Ishikawa (cell line): ENCODE measurements around the gene TTC4.

Experiments used
- CEBPB ChIP-seq: IDR thresholded peaks from 2 replicates; pipeline ENCODE4 v1.6.1; 2012
- CREB1 ChIP-seq: IDR thresholded peaks from 2 replicates; pipeline ENCODE4 v1.6.1; 2012; ENCODE audit warnings: low read depth
- EGR1 ChIP-seq: IDR thresholded peaks from 2 replicates; pipeline ENCODE4 v1.6.1; 2012
- EP300 ChIP-seq: IDR thresholded peaks from 2 replicates; pipeline ENCODE4 v1.6.1; 2012; ENCODE audit warnings: borderline replicate concordance
- FOXM1 ChIP-seq: IDR thresholded peaks from 2 replicates; pipeline ENCODE4 v1.6.1; 2012; ENCODE audit warnings: low read depth, borderline replicate concordance
- NFIC ChIP-seq: IDR thresholded peaks from 2 replicates; pipeline ENCODE4 v1.6.1; 2012
- RAD21 ChIP-seq: IDR thresholded peaks from 2 replicates; pipeline ENCODE4 v1.6.1; 2012; ENCODE audit warnings: low read depth
- TAF1 ChIP-seq: IDR thresholded peaks from 2 replicates; pipeline ENCODE4 v1.6.1; 2012; ENCODE audit warnings: low read depth, mild to moderate bottlenecking
- TCF12 ChIP-seq: IDR thresholded peaks from 2 replicates; pipeline ENCODE4 v1.6.1; 2012; ENCODE audit warnings: low read depth
- TEAD4 ChIP-seq: IDR thresholded peaks from 2 replicates; pipeline ENCODE4 v1.6.1; 2012
- YY1 ChIP-seq: IDR thresholded peaks from 2 replicates; pipeline ENCODE4 v1.6.1; 2012; ENCODE audit warnings: low read depth
- ZBTB7A ChIP-seq: IDR thresholded peaks from 2 replicates; pipeline ENCODE4 v1.6.1; 2012; ENCODE audit warnings: low read depth
- TF ChIP-seq, protein P1 (sequence below): IDR thresholded peaks from 2 replicates; pipeline ENCODE4 v1.6.1; 2012; ENCODE audit warnings: low read depth, mild to moderate bottlenecking
- TF ChIP-seq, protein P2 (sequence below): IDR thresholded peaks from 2 replicates; pipeline ENCODE4 v1.6.1; 2012
- TF ChIP-seq, protein P3 (sequence below): IDR thresholded peaks from 2 replicates; pipeline ENCODE4 v1.6.1; 2012

The TTC4 gene

DNA sequence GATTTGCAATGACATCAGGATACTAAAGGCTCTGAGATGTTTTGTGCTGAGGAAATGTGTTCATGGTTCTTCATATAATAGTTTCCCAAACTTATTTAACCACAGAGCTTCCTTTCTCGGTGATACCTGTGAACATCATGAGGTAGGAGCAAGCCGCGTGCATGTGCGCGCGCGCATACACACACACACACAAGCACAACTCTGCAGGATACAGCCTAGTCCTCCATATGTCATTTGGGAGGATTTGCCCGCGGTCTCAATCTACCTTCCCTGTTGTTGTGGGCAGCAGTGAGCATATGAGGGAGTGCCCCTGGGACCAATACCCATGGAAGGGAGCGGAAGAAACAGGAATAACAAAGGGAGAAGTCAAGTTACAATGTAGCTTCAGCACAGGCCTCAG is 12.2 kb upstream of the TTC4 start:
- TF ChIP-seq FOXM1 (no peak), TAF1 (no peak), CEBPB (no peak), CREB1 (no peak), TEAD4 (no peak), RAD21 (no peak), NFIC (no peak), EGR1 (no peak), EP300 (no peak)
- TF ChIP-seq, protein P1, sequence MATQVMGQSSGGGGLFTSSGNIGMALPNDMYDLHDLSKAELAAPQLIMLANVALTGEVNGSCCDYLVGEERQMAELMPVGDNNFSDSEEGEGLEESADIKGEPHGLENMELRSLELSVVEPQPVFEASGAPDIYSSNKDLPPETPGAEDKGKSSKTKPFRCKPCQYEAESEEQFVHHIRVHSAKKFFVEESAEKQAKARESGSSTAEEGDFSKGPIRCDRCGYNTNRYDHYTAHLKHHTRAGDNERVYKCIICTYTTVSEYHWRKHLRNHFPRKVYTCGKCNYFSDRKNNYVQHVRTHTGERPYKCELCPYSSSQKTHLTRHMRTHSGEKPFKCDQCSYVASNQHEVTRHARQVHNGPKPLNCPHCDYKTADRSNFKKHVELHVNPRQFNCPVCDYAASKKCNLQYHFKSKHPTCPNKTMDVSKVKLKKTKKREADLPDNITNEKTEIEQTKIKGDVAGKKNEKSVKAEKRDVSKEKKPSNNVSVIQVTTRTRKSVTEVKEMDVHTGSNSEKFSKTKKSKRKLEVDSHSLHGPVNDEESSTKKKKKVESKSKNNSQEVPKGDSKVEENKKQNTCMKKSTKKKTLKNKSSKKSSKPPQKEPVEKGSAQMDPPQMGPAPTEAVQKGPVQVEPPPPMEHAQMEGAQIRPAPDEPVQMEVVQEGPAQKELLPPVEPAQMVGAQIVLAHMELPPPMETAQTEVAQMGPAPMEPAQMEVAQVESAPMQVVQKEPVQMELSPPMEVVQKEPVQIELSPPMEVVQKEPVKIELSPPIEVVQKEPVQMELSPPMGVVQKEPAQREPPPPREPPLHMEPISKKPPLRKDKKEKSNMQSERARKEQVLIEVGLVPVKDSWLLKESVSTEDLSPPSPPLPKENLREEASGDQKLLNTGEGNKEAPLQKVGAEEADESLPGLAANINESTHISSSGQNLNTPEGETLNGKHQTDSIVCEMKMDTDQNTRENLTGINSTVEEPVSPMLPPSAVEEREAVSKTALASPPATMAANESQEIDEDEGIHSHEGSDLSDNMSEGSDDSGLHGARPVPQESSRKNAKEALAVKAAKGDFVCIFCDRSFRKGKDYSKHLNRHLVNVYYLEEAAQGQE = no peak
- TF ChIP-seq, protein P2, sequence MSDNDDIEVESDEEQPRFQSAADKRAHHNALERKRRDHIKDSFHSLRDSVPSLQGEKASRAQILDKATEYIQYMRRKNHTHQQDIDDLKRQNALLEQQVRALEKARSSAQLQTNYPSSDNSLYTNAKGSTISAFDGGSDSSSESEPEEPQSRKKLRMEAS = no peak
- TF ChIP-seq, protein P3, sequence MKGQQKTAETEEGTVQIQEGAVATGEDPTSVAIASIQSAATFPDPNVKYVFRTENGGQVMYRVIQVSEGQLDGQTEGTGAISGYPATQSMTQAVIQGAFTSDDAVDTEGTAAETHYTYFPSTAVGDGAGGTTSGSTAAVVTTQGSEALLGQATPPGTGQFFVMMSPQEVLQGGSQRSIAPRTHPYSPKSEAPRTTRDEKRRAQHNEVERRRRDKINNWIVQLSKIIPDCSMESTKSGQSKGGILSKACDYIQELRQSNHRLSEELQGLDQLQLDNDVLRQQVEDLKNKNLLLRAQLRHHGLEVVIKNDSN = no peak

DNA sequence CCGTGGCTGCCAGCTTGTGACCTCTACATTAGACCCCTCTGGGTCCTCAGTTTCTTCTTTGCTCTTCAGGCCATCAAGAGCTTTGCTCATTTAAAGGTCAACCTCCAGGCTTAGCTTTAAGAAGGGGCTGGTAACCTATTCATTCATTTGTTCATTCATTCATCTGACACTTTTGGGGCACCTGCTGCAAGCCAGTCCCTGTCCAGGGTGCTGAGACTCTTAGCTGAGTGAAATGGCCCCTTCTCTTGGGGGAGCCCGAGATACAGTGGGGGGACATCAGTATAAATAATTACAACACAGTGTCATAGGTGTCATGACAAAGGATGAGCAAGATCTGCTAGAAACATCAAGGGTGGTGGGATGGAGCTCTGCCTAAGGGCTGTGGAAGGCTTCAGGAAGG is 10.5 kb upstream of the TTC4 start:
- TF ChIP-seq, protein P1 = peak; percentile 90
- TF ChIP-seq, protein P3 = no peak

DNA sequence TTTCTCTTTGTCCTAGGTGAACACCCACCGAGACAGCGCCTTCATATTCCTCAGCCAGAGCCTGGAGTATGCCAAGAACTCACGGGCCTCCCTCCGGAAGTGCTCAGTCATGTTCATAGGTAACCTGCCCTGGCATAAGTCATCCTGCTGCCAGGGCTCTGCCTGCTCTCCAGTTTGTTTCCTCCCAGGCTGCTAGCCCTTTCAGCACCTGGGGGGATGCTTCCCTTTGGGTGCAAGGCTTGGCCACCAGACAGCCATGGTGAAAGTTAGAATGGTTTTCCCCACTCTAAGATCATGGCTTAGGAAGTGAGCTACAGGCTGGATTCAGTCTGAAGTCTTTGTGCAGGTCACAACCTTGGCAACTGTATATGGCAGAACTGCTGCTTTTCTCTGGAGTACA is 9.2 kb upstream of the TTC4 start:
- TF ChIP-seq, protein P1 = peak; percentile 54
- TF ChIP-seq EGR1 (no peak), TEAD4 (no peak)

DNA sequence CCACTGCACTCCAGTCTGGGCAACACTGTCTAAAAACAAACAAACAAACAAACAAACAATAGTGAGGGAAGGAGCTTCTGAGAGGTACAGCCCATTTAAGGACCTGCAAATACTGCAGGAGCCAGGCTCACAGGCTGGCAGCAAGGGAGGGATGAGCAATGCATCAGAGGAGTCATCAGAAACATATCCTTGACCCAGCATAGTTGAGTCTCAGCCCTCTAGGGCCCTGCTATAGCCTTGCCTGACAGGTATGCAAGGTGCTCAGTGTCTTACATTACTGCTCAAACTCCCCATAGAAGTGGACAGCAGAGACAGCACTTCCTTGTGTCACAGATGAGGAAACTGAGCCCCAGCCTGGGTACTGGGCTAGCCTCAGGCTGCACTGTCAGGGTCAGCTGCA is 7.3 kb upstream of the TTC4 start:
- TF ChIP-seq CEBPB = no peak
- TF ChIP-seq YY1 = no peak
- TF ChIP-seq, protein P2 = no peak
- TF ChIP-seq, protein P1 = no peak
- TF ChIP-seq, protein P3 = no peak
- no peak for TF ChIP-seq TCF12
- TF ChIP-seq CREB1 = no peak
- no peak for TF ChIP-seq NFIC
- no peak for TF ChIP-seq TEAD4
- no peak for TF ChIP-seq RAD21
- TF ChIP-seq EGR1 = no peak
- TF ChIP-seq EP300 = no peak
- no peak for TF ChIP-seq FOXM1
- TF ChIP-seq ZBTB7A = no peak
- TF ChIP-seq TAF1 = no peak
